ENCODE measurements around the gene HPRT1.
A peak's percentile ranks its signal among the peaks of the same experiment; 100 is the strongest.

GRCh38 chrX:134484039-134484438 is 24.1 kb downstream of the HPRT1 start:
- TF ChIP-seq EZH2 (optimal IDR thresholded peaks at IDR 0.05; ENCODE audit: low read depth, low read length): no peak
- peak; percentile 67 for TF ChIP-seq CTCF (IDR thresholded peaks at IDR 0.05; ENCODE audit: low read length)
- TF ChIP-seq EZH2phosphoT487 (IDR thresholded peaks at IDR 0.05; ENCODE audit: low read length): no peak
